Neural crest cell (in vitro differentiated cells): ENCODE results near the gene KIAA1755. TPM values are rescaled to one million over a fixed set of nuclear protein-coding genes. Genes with fewer than 3 reads are reported as not detected.

Experiments
- DNase-seq: peaks from one replicate; pipeline ENCODE4 v3.0.0; 2021; ENCODE audit warnings: low read depth, mixed read lengths, low spot score
- H3K27ac Mint-ChIP-seq: one replicate; pipeline ENCODE4 v1.8.0; 2021; ENCODE audit warnings: mild to moderate bottlenecking, mixed read lengths; ENCODE audit not compliant: unreplicated experiment
- H3K27me3 Mint-ChIP-seq: 2 replicates; pipeline ENCODE4 v1.8.0; 2021; ENCODE audit warnings: low read depth, mild to moderate bottlenecking, mixed read lengths
- H3K36me3 Mint-ChIP-seq: 2 replicates; pipeline ENCODE4 v1.8.0; 2021; ENCODE audit warnings: low read depth, mild to moderate bottlenecking, mixed read lengths
- H3K4me1 Mint-ChIP-seq: 2 replicates; pipeline ENCODE4 v1.8.0; 2021; ENCODE audit warnings: mixed read lengths
- H3K4me3 Mint-ChIP-seq: one replicate; pipeline ENCODE4 v1.8.0; 2021; ENCODE audit warnings: mild to moderate bottlenecking, mixed read lengths
- H3K9me3 Mint-ChIP-seq: 2 replicates; pipeline ENCODE4 v1.8.0; 2021; ENCODE audit warnings: mixed read lengths
- CTCF ChIP-seq: fragments of 200-600 bp; sonication (generic); conservative IDR thresholded peaks from 2 replicates; pipeline ENCODE4 v1.5.0; 2021; ENCODE audit warnings: antibody characterized with exemption, mild to moderate bottlenecking
- total RNA-seq: library from RNA; stranded (reverse); gene quantifications from 2 replicates; pipeline ENCODE4 v1.2.1, GENCODE V29; 2021

KIAA1755 gene
- total RNA-seq, 1 donor from 2014 or later: 8.6 TPM

GRCh38 chr20:38211200-38212097 is 49.1 kb downstream of the KIAA1755 start:
- Mint-ChIP-seq H3K27ac (no peak overlapping the region), H3K27me3 (peaks cover 7% of the 10 kb centered on the region), H3K36me3 (no peaks in the 10 kb centered on the region), H3K4me3 (no peak overlapping the region), H3K9me3 (no peaks in the 10 kb centered on the region), H3K4me1 (no peaks in the 10 kb centered on the region)
- no peak for TF ChIP-seq CTCF
- no peak for DNase-seq

GRCh38 chr20:38210741-38211140 is 49.8 kb downstream of the KIAA1755 start:
- Mint-ChIP-seq H3K27me3 (peaks cover 7% of the 10 kb centered on the region), H3K4me3 (no peak overlapping the region), H3K4me1 (no peaks in the 10 kb centered on the region), H3K27ac (no peak overlapping the region), H3K9me3 (no peaks in the 10 kb centered on the region), H3K36me3 (no peaks in the 10 kb centered on the region)
- no peak for DNase-seq
- no peak for TF ChIP-seq CTCF

GRCh38 chr20:38209736-38210405 is 50.7 kb downstream of the KIAA1755 start:
- peaks cover 13% of the 10 kb centered on the region for H3K27me3 Mint-ChIP-seq
- no peak for DNase-seq
- TF ChIP-seq CTCF: no peak
- no peaks in the 10 kb centered on the region for H3K4me1 Mint-ChIP-seq
- H3K27ac Mint-ChIP-seq: no peak overlapping the region
- no peaks in the 10 kb centered on the region for H3K9me3 Mint-ChIP-seq
- no peaks in the 10 kb centered on the region for H3K36me3 Mint-ChIP-seq
- H3K4me3 Mint-ChIP-seq: no peak overlapping the region

- Mint-ChIP-seq H3K27me3 (peaks cover 18% of the 10 kb centered on the region), H3K9me3 (no peaks in the 10 kb centered on the region), H3K27ac (no peak overlapping the region), H3K4me3 (no peak overlapping the region), H3K4me1 (no peaks in the 10 kb centered on the region), H3K36me3 (no peaks in the 10 kb centered on the region)
- TF ChIP-seq CTCF: no peak
- no peak for DNase-seq
Measured at GRCh38 chr20:38209054-38209675, 51.4 kb downstream of the KIAA1755 start.

- DNase-seq: no peak
- Mint-ChIP-seq H3K9me3 (no peaks in the 10 kb centered on the region), H3K27me3 (peaks cover 23% of the 10 kb centered on the region), H3K4me1 (no peaks in the 10 kb centered on the region), H3K27ac (no peak overlapping the region), H3K36me3 (no peaks in the 10 kb centered on the region), H3K4me3 (no peak overlapping the region)
- TF ChIP-seq CTCF: no peak
Measured at GRCh38 chr20:38208523-38208922, 52.0 kb downstream of the KIAA1755 start.
